ENCODE results near the gene GIPC1. TPM values are rescaled to one million over a fixed set of nuclear protein-coding genes. Genes with fewer than 3 reads are reported as not detected.
"Not testable (repeated sequence)": the region's sequence is repeated elsewhere in the genome, so short reads cannot be mapped to it uniquely, and the experiment has no call there.

The GIPC1 gene, protein sequence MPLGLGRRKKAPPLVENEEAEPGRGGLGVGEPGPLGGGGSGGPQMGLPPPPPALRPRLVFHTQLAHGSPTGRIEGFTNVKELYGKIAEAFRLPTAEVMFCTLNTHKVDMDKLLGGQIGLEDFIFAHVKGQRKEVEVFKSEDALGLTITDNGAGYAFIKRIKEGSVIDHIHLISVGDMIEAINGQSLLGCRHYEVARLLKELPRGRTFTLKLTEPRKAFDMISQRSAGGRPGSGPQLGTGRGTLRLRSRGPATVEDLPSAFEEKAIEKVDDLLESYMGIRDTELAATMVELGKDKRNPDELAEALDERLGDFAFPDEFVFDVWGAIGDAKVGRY
- total RNA-seq (2014; rRNA removed; shearing (Covaris generic)): 148 and 234 TPM in 2 replicates

DNA sequence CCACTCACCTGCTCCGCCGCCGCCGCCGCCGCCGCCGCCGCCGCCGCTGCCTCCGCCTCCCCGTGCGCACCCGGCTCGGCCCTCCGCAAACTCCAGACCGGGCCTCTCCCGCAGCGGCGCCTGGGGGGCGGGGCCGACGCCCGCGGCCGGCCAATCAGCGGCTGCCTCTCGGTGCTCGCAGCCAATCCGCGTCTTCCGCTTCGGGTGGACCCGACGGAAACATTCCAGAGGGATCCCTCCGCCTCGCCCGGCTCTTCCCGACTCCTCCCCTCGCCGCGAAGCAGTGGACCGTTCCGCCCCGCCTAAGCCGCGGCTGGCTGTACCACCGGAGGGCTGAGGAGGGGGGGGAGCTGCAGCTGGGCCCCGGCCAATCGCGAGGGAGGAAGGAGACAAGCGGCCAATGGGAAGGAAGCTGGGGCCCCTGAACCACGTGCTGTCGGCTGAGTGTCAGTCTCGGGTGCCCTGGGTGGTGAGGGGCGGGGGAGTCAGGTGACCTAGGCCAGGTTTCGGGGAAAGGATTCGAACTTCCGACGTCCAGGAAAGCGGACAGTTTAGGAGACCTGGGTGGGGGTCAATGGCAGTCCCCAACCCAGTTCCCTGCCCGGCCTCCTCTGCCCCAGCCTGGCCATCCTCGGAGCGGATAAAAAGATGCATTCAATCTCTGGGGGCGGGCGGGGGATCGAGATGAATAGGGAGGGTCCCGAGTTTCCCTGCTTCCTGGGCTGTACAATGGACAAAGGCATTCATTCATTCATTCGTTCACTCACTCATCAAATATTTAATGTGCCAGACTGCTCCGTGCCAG is at the start of gene GIPC1:
Gene GIPC1, minus strand, starts transcription at position 99 of the 805 bp plus-strand sequence. CDS start 13,151 bp downstream, outside the sequence.
- H3K27me3 ChIP-seq (replicated peaks): no peaks in the 10 kb centered on the region
- H3K27ac ChIP-seq: no peak within 1 kb of the TSS
- H3K9me3 ChIP-seq (replicated peaks): no peaks in the 10 kb centered on the region
- DNase-seq (ENCODE audit: low read depth in 1 of 2, low spot score in 2 of 2): peak; percentile 98 to 99
- peaks cover 18% of the 10 kb centered on the region for H3K4me1 ChIP-seq (replicated peaks)
- peaks cover 31% of the 10 kb centered on the region for H3K36me3 ChIP-seq
- peak within 1 kb of the TSS; percentile 54 for H3K4me3 ChIP-seq

DNA sequence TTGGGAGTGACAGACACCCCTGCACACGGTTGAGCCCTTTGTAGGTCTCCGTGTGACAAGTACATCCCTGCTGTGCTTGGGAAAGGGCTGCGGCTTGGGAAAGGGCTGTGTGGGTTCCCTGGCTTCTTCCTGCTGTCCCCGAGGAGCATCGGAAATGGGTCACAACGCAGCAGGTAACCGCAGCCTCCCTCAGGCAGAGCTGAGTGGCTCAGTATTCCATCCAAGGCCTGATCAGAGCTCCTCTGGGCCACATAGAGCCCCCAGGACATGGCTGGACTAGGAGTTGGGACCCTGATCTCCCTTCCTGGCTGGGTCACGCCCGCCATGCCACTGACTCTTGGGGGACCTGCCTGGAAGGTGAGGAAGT is 49.8 kb upstream of the GIPC1 start:
- H3K36me3 ChIP-seq: peaks cover 5% of the 10 kb centered on the region; the same call in 1 of the 2 replicates
- no peak overlapping the region for H3K27ac ChIP-seq
- H3K9me3 ChIP-seq (replicated peaks): no peaks in the 10 kb centered on the region
- H3K4me1 ChIP-seq (replicated peaks): peaks cover 6% of the 10 kb centered on the region
- DNase-seq (ENCODE audit: low read depth in 1 of 2, low spot score in 2 of 2): no peak
- no peaks in the 10 kb centered on the region for H3K27me3 ChIP-seq (replicated peaks)
- no peak overlapping the region for H3K4me3 ChIP-seq

GRCh38 chr19:14544977-14545715 is 49.2 kb upstream of the GIPC1 start:
- Histone ChIP-seq H3K36me3 (peaks cover 5% of the 10 kb centered on the region; the same call in 1 of the 2 replicates), H3K4me1 (replicated peaks) (peaks cover 6% of the 10 kb centered on the region), H3K27me3 (replicated peaks) (no peaks in the 10 kb centered on the region), H3K27ac (no peak overlapping the region), H3K9me3 (replicated peaks) (no peaks in the 10 kb centered on the region), H3K4me3 (no peak overlapping the region)
- DNase-seq (ENCODE audit: low read depth in 1 of 2, low spot score in 2 of 2): no peak

DNA sequence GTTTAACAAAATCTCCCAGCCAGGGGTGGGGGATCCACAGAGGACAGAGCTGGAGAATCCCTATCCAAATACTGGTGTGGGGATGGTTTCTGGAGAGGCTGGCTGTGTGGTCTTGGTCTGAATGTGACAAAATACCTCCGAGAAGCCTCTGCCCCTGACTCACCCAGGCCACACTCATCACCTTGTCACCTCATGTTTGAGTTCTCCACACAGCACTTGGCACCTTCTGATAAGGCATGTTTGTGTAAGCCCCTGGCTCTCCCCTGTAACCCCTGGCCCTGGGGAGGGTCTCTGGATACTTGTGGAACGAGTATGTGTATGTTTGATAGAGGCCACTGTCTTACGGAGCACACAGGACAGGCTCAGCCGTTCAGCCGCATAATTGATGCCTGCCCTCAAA is 48.1 kb upstream of the GIPC1 start:
- Histone ChIP-seq H3K27me3 (replicated peaks) (no peaks in the 10 kb centered on the region), H3K27ac (no peak overlapping the region), H3K4me3 (no peak overlapping the region), H3K4me1 (replicated peaks) (peaks cover 6% of the 10 kb centered on the region), H3K36me3 (peaks cover 5% of the 10 kb centered on the region; the same call in 1 of the 2 replicates), H3K9me3 (replicated peaks) (no peaks in the 10 kb centered on the region)
- no peak for DNase-seq (ENCODE audit: low read depth in 1 of 2, low spot score in 2 of 2)

- Histone ChIP-seq H3K27ac (no peak overlapping the region), H3K9me3 (replicated peaks) (no peaks in the 10 kb centered on the region), H3K4me1 (replicated peaks) (peaks cover 6% of the 10 kb centered on the region), H3K4me3 (no peak overlapping the region), H3K27me3 (replicated peaks) (no peaks in the 10 kb centered on the region), H3K36me3 (0 out of 2 replicates have a peak, but pooled peaks cover 2% of the 10 kb centered on the region)
- DNase-seq (ENCODE audit: low read depth in 1 of 2, low spot score in 2 of 2): no peak
These were observed 46.9 kb upstream of the GIPC1 start for GRCh38 chr19:14542711-14543328.

DNA sequence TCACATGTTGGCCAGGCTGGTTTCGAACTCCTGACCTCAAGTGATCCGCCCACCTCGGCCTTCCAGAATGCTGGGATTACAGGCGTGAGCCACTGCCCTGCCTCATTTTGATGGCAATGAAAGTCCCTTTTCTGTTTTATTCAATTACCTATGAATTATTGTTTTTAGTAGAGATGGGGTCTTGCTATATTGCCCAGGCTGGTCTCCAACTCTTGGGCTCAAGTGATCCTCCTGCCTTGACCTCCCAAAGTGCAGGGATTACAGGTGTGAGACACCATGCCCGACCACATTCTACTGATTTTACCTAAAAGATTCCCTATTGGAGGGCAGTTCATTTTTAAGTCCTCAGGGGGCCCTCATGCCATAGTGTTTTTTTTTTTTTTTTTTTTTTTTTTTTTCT is 46.1 kb upstream of the GIPC1 start:
- H3K27ac ChIP-seq; H3K4me3 ChIP-seq; H3K4me1 ChIP-seq (replicated peaks); DNase-seq (ENCODE audit: low read depth in 1 of 2, low spot score in 2 of 2); H3K27me3 ChIP-seq (replicated peaks); H3K36me3 ChIP-seq; H3K9me3 ChIP-seq (replicated peaks): not testable (repeated sequence)

GRCh38 chr19:14540741-14541525 is 45.0 kb upstream of the GIPC1 start:
- DNase-seq (ENCODE audit: low read depth in 1 of 2, low spot score in 2 of 2): no peak
- no peak overlapping the region for H3K4me3 ChIP-seq
- H3K27me3 ChIP-seq (replicated peaks): no peaks in the 10 kb centered on the region
- peaks cover 6% of the 10 kb centered on the region for H3K4me1 ChIP-seq (replicated peaks)
- no peaks in the 10 kb centered on the region for H3K9me3 ChIP-seq (replicated peaks)
- no peak overlapping the region for H3K27ac ChIP-seq
- 0 out of 2 replicates have a peak, but pooled peaks cover 2% of the 10 kb centered on the region for H3K36me3 ChIP-seq

GRCh38 chr19:14536926-14537692 is 41.2 kb upstream of the GIPC1 start:
- DNase-seq (ENCODE audit: low read depth in 1 of 2, low spot score in 2 of 2): no peak
- no peak overlapping the region for H3K4me3 ChIP-seq

DNA sequence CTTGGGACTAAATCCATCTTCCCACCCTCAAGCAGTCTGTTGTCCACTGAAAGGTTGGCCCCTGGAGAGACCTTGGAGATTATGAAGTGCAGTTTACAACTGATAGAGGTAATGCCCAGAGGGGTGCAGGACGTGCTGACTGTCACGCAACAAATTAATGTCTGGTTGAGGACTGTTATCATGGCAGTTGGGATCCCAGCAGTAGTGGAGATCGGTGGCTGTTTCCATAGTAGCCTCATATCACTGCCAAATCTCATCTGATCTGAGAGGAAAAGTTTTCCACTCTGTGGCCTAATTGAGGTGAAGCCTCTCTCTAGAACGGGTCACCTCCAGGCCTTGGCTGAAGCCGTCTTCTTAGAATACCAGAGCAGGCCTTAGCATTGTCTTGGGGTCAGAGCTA is 37.5 kb upstream of the GIPC1 start:
- no peak for DNase-seq (ENCODE audit: low read depth in 1 of 2, low spot score in 2 of 2)
- H3K9me3 ChIP-seq (replicated peaks): no peaks in the 10 kb centered on the region
- H3K27ac ChIP-seq: no peak overlapping the region

More at GRCh38 chr19:14536926-14537692, 41.2 kb upstream of the GIPC1 start:
- Histone ChIP-seq H3K36me3 (peaks cover 7% of the 10 kb centered on the region), H3K27ac (no peak overlapping the region), H3K9me3 (replicated peaks) (no peaks in the 10 kb centered on the region), H3K4me1 (replicated peaks) (no peaks in the 10 kb centered on the region), H3K27me3 (replicated peaks) (no peaks in the 10 kb centered on the region)

DNA sequence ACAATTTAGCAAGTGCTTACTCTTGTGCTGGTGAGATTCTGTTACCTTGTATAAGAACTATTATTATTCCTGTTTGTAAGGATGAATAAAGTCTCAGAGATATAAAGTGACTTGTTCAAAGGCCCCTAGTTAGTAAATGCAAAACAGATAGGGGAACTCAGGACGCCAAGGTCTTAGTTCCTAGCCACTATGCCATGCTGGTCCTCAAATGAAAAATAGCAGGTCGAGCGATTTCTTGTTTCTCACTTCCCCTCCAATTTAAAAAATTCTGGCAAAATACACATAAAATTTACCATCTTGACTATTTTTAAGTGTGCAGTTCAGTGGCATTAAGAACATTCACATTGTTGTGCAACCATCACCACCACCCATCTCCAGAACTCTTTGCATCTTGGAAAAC is 34.6 kb upstream of the GIPC1 start:
- H3K27me3 ChIP-seq (replicated peaks): no peaks in the 10 kb centered on the region
- H3K4me1 ChIP-seq (replicated peaks): peaks cover 10% of the 10 kb centered on the region; the same call in 1 of the 2 replicates

More for the DNA sequence above, 37.5 kb upstream of the GIPC1 start:
- H3K36me3 ChIP-seq: peaks cover 7% of the 10 kb centered on the region
- H3K4me3 ChIP-seq: no peak overlapping the region
- H3K27me3 ChIP-seq (replicated peaks): no peaks in the 10 kb centered on the region
- peaks cover 10% of the 10 kb centered on the region; the same call in 1 of the 2 replicates for H3K4me1 ChIP-seq (replicated peaks)

DNA sequence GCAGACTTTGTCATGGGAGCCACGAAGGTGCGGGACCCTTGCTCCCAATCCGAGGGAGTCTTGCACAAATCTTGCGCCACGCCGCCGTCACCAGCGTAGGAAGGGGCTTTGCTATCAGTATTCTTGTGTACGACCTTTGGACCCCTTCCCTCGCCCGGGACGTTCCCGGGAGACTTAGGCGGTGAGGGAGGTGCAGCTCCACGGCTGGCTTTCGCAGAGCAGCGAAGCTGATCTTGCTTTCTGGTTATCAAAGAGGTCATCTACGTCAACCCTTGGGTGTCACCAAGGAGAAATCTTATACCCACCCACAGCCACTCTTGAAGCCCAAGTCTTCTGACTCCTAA is 34.0 kb upstream of the GIPC1 start:
- no peaks in the 10 kb centered on the region for H3K9me3 ChIP-seq (replicated peaks)
- H3K27me3 ChIP-seq (replicated peaks): no peaks in the 10 kb centered on the region
- peaks cover 5% of the 10 kb centered on the region for H3K36me3 ChIP-seq
- no peak for DNase-seq (ENCODE audit: low read depth in 1 of 2, low spot score in 2 of 2)
- H3K4me1 ChIP-seq (replicated peaks): peaks cover 10% of the 10 kb centered on the region; the same call in 1 of the 2 replicates
- peak overlapping the region; percentile 62 for H3K4me3 ChIP-seq
- H3K27ac ChIP-seq: no peak overlapping the region

More for the DNA sequence above, 34.6 kb upstream of the GIPC1 start:
- Histone ChIP-seq H3K9me3 (replicated peaks) (no peaks in the 10 kb centered on the region), H3K36me3 (peaks cover 7% of the 10 kb centered on the region), H3K27ac (no peak overlapping the region), H3K4me3 (peak overlapping the region; percentile 62; the same call in 1 of the 2 replicates)
- DNase-seq (ENCODE audit: low read depth in 1 of 2, low spot score in 2 of 2): no peak
